Stimulated activated CD4-positive, alpha-beta T cell treated with anti-CD3 and anti-CD28 coated beads, Interleukin-15, amount 100 ng/mL, for 1 hour (primary cell): ENCODE measurements around the gene ZBTB20.

Source experiments
- DNase-seq, 2 donors: peaks; one replicate each; pipeline ENCODE4 v3.0.0-alpha.2; 2020; ENCODE audit warnings: low read depth in 1 of 2, low spot score in 1 of 2

The ZBTB20 gene

GRCh38 chr3:114551770-114552526 is 595.1 kb downstream of the ZBTB20 start:
- no peak for DNase-seq

GRCh38 chr3:114550165-114550564 is 596.9 kb downstream of the ZBTB20 start:
- DNase-seq = no peak

GRCh38 chr3:114545193-114545592 is 601.9 kb downstream of the ZBTB20 start:
- DNase-seq = no peak

GRCh38 chr3:114542359-114542758 is 604.7 kb downstream of the ZBTB20 start:
- no peak for DNase-seq

GRCh38 chr3:114539525-114539924 is 607.6 kb downstream of the ZBTB20 start:
- DNase-seq = no peak

- no peak for DNase-seq
Observed at GRCh38 chr3:114538211-114538610, 608.9 kb downstream of the ZBTB20 start.

- no peak for DNase-seq
Observed at GRCh38 chr3:114528517-114528916, 618.6 kb downstream of the ZBTB20 start.

- DNase-seq = no peak
Observed at GRCh38 chr3:114527036-114527644, 619.9 kb downstream of the ZBTB20 start.

GRCh38 chr3:114525278-114525677 is 621.8 kb downstream of the ZBTB20 start:
- DNase-seq = no peak

- DNase-seq = no peak
Observed at GRCh38 chr3:114519415-114519814, 627.7 kb downstream of the ZBTB20 start.

- DNase-seq = no peak
Observed at GRCh38 chr3:114518206-114518808, 628.8 kb downstream of the ZBTB20 start.

- DNase-seq = no peak
Observed at GRCh38 chr3:114510201-114510600, 636.9 kb downstream of the ZBTB20 start.

GRCh38 chr3:114509756-114510155 is 637.3 kb downstream of the ZBTB20 start:
- DNase-seq = no peak

GRCh38 chr3:114508976-114509375 is 638.1 kb downstream of the ZBTB20 start:
- no peak for DNase-seq

GRCh38 chr3:114508208-114508607 is 638.9 kb downstream of the ZBTB20 start:
- no peak for DNase-seq

- no peak for DNase-seq
Observed at GRCh38 chr3:114506591-114507300, 640.3 kb downstream of the ZBTB20 start.

GRCh38 chr3:114504941-114505628 is 642.0 kb downstream of the ZBTB20 start:
- DNase-seq = no peak

GRCh38 chr3:114502204-114502603 is 644.9 kb downstream of the ZBTB20 start:
- no peak for DNase-seq

GRCh38 chr3:114499976-114500375 is 647.1 kb downstream of the ZBTB20 start:
- DNase-seq = no peak

- DNase-seq = no peak
Observed at GRCh38 chr3:114498539-114499370, 648.3 kb downstream of the ZBTB20 start.
